ENCODE data around the gene LRRC71.

- TF ChIP-seq GATA2 (IDR thresholded peaks at IDR 0.05; ENCODE audit: low read depth, low read length) (peak; percentile 61), GATA3 (IDR thresholded peaks at IDR 0.05; ENCODE audit: low read depth, low read length) (no peak)
These were observed 33.7 kb upstream of the LRRC71 start for GRCh38 chr1:156886583-156887281.

Measured in SH-SY5Y (cell line).